ENCODE data around the gene NUP50.

NUP50 gene, protein sequence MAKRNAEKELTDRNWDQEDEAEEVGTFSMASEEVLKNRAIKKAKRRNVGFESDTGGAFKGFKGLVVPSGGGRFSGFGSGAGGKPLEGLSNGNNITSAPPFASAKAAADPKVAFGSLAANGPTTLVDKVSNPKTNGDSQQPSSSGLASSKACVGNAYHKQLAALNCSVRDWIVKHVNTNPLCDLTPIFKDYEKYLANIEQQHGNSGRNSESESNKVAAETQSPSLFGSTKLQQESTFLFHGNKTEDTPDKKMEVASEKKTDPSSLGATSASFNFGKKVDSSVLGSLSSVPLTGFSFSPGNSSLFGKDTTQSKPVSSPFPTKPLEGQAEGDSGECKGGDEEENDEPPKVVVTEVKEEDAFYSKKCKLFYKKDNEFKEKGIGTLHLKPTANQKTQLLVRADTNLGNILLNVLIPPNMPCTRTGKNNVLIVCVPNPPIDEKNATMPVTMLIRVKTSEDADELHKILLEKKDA

DNA sequence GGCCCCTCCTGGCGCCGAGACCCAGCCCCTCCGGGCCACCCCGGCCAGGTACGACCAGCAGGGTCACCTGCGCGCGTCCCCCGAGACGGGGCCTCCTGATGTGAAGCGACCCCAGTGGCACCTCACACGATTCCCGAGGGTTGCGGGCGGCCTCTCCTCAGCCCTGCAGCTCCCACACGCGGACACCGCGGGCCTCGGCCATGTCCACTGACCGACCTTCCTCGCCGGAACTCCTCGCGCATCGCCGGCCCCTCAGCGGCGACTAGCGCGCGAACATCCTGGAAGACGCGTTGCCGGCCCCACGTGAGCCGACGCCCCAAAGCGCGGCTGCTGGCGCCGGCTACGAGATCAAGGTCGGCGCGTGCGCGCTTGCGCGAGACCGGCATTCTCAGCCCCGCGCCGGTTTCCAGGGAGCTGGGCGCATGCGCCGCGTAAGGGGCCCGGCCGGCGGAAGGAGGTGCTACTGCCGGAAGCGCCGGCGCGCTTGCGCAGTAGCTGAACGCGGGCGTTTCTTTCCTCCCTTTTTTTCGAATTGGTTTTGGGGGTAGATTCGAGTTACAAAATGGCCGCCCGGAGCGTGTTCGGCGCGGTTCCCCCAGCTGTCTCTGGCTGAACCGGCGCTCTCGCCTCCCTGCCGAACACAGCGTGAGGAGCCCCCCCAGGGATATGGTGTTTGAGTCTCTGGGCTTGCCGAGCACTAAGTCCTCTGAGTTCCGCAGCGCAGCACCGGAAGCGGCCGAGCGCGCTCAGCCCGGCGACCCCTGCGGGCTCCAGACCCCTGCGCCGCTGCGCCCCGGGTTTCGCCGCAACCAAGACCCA is at the start of gene NUP50:
TSS of gene NUP50 (plus strand) at position 475 of the 819 bp plus-strand sequence. CDS start 4,253 bp downstream, outside the sequence.
- peak; percentile 84 to 85 for DNase-seq

DNA sequence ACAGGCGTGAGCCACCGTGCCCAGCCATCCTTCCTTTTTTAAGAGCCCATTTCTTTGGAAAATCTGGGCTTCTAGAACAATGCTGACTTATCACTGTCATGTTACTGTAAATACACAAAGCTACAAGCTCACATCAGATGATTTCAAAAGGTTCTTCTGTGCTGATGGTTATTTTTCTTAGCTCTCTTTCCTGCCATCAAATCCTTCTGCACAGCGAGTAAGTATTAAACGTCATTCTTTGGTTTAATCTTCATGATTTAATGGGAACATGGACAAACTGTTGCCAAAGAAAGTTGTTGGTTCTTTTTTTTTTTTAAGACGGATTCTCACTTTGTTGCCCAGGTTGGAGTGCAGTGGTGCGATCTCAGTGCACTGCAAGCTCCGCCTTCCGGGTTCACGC is 43.3 kb upstream of the NUP50 start:
- no peak for DNase-seq

DNA sequence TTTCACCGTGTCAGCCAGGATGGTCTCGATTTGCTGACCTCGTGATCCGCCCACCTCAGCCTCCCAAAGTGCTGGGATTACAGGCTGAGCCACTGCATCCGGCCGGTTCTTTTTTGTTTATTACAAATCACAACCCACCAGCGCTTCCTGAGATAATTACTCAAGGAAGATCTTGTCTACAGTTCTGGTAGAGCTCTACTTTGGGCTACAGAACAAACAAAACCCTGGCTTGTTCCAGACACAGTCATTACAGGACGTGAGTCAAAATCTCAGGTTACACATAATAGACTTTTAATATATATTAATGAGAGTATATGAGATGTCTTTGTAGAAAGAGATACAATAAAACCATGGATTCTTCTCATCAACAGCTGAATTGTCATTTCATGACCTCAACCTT is 42.8 kb upstream of the NUP50 start:
- no peak for DNase-seq

DNA sequence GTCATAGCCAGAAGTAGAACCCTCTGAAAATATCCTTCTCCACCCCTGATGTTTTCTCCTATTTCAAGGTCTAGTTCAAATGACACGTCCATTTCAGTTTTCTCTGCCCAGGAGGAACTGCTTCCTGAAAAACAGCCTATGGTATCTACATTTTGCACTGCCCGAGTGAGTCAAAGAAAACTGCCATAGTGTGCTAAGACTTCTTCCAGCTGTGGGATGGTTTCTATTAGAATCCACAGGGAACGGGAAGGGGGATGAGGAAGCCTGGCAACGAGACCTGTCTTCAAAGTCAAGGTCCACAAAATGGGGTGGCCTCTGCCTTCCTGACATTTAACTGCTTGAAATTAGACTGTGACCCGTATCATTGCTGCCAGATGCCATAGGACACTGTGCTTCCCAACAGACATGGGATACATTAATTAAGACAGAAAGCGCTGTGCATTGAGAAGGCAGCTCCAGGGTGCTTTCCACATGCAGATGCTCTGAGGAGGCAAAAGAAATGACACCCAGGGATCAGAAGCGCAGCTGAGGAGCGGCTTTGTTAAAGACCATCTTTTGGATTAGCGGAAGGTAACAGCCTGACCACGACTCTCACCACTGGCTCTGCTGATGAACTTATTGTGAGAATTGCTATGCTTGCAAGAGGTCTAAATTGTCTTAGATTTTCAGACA is 39.4 kb upstream of the NUP50 start:
- DNase-seq, result no peak

DNA sequence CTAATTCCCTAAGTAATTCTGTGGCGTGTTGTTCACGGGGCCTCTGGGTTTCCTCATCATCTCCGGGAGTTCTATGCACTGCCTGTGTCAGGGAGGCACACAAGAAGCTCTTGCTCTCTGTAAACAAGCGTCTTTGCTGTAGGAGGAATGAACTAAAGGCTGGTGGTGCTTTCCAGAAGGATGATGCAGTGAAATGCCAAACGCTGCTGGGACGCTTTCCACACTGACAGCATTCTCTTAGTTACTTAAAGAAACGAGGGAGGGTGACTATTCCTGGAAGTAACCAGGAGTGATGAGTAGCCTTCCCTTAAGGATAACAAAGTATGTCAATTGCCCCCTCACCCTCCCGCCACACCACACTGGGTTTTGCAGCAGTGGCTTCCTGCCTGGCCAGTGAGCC is 38.5 kb upstream of the NUP50 start:
- peak in 1 of 2 donors; percentile 2 for DNase-seq

DNA sequence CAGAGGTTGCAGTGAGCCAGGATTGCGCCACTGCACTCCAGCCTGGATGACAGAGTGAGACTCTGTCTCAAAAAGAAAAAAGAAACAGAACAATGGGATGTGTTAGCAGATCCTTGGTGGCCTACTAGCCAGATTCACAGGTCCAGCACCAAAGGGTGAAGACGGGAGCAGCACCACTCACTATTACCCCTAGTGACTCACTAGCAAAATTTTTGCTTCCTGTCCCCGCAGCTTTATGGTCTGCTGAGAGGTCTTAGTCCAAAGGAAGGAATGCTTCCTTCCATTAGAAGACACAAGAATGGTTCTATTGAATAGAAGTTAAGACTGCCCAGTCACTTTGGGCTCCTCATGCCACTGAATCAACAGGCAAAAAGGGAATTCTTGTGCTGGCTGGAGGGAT is 35.9 kb upstream of the NUP50 start:
- no peak for DNase-seq

DNA sequence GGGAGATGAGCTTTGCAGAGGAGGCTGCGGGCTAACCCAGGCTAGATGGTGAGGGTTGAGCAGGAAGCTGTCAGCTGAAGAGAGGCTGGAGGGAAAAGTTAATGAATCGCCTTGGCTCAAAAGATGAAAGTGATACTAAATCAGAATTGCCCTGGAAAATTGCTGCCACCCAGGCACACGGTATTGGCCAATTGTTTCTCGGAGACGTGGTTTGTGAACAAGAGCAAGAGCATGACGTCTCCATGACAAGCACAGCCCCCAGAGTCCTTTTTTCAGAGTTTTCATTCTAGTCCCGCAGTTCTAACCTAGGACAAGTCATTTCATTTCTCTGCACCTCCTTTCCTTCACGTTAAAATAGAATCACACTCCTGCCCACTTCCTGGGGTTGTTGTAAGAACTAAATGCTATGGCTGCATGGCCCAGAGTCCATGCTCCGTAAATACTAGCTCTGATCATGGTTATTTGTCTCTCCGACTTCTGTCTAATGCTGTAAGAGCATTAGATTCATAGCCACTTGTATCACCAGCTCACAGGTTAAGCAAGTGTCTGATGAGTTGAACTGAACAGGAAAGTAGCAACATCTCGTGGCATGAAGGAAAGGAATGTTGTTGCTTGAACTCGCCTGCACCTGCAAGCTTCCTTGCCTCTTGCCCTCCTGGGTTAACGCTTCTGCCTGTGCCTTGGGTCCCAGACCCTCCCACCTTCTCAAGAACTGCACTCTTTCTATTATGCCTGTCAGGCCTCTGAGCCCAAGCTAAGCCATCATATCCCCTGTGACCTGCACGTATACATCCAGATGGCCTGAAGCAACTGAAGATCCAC is 33.8 kb upstream of the NUP50 start:
- no peak for DNase-seq

DNA sequence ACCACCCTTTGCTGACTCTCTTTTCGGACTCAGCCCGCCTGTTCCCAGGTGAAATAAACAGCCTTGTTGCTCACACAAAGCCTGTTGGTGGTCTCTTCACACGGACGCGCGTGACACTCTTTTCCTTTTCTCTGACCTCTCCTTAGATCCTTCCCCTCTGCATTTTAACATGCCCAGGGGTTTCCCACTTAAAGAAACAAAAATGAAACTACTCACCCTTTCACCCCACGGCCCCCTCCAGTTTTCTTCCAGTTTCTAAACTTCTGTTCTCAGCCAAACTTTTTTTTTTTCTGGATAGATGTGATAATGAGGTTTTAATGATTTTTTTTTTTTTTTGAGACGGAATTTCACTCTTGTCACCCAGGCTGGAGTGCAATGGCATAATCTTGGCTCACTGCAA is 32.8 kb upstream of the NUP50 start:
- DNase-seq, result no peak

DNA sequence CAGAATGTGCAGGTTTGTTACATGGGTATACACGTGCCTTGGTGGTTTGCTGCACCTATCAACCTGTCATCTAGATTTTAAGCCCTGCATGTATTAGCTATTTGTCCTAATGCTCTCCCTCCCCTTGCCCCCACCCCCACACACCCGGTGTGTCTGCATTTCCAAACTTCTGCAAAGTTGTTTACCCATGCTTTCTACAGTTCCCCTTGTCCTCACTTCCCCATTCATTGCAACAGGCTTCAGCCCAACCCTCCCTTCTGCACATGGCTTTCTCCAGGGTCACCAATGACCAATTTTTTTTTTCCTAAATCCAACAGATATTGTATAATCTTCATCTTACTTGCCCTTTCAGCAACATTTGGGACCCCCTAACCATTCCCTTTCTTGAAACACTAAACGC is 32.0 kb upstream of the NUP50 start:
- DNase-seq, result peak in 1 of 2 donors; percentile 2

DNA sequence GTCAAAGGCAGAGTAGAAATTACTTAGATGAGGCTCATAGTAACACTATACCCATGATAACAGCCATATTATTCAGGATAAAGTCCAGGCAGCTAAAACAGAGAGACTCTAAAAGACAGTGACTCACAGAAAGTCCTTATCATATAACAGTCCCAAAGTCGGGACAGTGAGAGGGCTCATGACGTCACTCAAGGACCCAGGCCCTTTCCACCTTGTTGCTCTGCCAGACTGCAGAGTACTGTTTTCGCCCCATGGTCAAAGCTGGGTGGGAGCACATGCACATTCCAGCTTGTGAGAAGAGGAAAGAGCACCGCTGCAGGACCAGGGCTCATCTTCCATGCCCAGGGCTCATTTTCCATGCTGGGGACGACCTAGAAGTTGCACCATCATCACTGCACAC is 29.4 kb upstream of the NUP50 start:
- no peak for DNase-seq

DNA sequence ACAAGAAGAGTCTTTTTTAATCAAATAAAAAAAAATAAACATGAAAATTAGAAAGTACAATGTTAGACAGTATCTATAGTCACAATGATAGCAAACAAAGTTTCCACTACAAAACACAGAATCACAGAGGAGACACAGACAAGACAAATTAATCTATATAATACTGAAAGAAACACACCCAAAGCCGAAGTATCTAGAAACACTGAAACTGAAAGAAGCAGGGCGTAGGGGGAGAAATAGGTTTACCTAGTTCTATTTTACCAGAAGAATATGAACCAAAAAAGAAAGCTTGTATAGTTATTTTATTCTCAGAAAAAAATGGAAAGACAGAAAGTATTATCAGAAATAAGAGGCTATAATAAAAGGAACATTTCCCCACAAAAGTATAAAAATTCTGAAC is 27.1 kb upstream of the NUP50 start:
- no peak for DNase-seq

DNA sequence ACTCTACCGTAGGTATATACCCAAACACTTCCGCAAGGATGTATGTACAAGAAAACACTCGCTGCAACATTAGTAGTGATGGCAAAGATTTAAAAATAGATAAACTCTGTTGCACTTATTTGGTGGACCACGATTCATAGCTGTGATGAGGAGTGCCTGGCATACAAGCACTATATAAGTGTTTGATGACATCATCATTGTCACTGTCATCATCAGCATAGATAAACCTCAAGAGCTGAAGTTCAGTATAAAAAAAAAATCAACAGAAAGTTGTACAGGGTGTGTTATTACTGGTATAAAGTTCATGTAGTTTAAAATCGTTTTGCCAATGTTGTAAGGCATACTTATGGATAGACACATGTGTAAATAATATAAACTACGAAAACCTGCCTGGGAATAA is 24.0 kb upstream of the NUP50 start:
- DNase-seq, result no peak

DNA sequence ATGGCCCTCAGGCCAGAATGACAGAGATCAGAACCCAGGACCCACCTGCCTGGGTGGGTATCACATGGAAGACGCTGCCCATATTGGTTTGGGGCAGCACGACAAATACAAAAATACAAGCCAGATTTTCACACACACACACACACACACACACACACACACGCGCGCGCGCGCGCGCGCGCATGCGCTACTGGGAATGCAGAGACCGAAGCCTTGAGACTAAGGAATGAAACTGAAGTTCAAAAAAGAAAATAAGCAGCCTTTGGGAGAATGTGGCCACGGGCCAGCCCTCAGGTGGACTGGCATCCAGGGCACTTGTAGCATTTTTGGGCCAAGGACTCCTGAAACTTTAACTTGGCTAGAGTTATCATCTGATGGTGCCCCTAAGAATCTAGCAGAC is 21.3 kb upstream of the NUP50 start:
- DNase-seq, result no peak

DNA sequence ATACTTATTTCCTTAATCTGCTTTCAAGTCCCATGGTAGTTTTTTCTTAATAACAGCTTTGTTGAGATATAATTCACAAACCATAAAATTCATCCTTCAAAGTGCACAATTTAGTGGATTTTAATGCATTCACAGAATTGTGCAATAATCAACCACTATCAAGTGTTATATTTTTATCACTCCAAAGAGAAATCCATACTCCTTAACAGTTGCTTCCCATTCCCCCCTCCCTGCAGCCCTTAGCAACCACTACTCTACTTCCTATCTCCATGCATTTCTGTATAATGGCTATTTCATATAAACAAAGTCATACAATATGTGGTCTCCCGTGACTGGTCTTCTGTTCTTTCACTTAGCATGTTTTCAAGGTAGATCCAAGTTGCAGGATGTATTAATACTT is 18.8 kb upstream of the NUP50 start:
- no peak for DNase-seq

DNA sequence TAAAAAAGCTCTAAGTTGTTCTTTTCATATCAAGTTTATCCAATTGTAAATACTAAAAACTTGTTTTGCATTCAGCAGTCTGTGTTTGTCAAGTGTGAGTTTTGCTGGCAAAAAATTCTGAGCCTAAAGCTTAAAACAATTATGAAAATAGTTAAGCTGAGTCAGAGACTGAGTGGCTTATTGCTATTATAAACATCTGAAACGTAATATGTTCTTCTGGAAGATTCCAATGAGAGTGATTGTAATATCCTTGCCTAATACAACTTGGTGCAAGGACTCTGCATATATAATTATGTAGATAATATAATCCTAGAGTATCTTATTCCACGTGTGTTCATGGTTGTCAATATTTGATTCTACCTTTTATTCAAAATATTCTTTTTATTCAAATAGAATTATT is 14.1 kb upstream of the NUP50 start:
- DNase-seq, result no peak

DNA sequence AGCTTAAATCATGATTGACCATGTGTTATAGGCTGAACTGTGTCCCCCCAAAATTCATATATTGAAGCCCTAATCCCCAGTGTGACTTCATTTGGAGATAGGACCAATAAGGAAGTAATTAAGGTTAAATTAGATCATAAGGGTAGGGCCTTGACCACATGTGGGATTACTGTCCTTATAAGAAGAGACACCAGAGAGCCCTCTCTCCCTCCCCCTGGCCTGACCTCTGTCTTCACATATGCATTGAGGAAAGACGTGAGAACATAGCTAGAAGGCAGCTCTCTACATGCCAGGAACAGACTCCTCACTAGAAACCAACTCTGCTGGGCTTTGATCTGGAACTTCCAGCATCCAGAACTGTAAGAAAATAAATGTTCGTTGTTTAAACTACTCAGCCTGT is 13.6 kb upstream of the NUP50 start:
- DNase-seq, result no peak

DNA sequence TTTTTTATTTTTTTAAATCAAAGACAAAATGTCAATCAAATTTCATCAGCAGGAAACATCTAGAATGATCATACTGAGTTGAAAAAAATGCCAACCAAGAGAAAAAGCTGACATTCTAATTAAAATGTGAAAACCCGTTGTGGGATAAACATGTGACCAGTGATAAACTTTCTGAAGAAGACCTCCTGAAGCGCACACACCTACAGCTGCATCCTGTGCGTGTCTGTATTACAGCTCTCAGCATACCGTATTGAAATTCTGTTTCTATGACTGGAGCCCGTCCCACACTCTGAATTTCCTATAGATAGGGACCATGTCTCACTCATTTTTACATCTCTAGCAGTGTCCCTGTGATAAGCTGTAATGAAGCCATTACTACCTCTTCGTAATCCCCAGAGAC is 12.2 kb upstream of the NUP50 start:
- DNase-seq, result no peak

DNA sequence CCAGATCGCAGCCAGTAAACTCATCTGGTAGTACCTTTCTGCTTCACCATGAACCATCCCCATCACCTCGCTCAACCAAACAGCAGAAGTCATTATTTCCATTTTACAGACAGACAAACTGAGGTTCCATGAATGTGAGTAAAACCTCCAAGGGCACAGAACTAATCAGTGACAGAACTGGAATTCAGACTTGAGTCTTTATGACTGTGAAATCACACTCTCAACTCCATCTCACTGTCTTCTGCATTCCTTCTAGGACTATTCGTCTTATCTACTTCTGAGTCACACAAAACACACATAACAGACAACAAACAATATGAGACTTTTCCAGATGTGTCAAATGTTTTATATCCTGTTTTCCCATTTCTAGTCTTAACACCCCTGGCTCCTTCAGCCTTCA is 9.3 kb upstream of the NUP50 start:
- no peak for DNase-seq

DNA sequence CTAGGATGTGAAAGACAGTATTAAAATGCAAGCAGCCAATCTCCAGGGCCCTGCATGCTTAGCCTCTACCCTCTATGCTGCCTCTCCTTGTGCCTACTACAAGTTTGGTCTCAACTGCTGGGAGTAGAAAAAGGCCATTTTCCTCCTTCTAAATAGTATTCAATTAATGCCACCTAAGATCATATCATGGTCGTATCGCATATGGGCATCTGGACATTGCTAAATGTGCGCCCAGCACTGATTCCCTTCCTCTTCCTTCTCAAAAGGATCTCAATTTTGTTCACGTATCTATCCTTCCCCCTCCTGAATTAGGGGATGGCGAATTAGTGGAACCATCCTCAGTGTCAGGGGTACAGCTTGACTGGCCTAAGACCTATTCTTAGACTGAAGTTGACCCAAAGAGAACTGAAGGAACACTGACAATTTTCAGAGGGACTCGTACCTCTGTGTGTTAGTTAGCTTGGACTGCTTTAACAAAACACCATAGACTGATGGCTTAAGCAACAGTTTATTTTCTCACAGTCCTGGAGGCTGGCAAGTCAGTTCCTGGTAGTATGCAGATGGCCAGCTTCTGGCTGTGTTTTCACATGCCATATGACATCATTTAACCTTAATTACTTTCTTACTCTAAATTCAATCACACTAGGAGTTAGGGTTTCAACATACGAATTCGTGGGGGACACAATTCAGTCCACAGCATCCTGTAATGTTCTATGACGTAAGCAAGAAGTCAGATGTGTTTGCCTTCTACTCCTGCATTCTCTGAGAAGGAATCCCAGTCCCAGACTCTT is 8.5 kb upstream of the NUP50 start:
- no peak for DNase-seq

DNA sequence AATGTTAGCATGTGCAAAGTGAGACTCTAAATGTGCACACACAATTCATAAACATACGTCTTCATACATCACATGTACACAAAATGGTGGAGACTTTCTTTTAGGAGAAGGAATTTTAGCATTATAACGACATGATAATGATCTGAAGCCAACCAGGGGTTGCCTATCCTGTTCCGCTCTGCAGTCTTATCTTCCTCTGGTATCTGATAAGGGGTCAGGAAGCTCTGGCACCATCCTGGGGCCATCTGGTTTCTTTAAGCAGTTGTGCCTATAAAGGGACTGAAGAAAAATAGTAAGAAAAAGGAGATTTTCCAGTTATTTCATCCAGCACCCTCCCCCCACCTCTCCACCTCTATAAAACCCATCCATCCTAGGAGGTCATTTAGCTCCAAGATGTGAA is 5.8 kb upstream of the NUP50 start:
- DNase-seq, result no peak

DNA sequence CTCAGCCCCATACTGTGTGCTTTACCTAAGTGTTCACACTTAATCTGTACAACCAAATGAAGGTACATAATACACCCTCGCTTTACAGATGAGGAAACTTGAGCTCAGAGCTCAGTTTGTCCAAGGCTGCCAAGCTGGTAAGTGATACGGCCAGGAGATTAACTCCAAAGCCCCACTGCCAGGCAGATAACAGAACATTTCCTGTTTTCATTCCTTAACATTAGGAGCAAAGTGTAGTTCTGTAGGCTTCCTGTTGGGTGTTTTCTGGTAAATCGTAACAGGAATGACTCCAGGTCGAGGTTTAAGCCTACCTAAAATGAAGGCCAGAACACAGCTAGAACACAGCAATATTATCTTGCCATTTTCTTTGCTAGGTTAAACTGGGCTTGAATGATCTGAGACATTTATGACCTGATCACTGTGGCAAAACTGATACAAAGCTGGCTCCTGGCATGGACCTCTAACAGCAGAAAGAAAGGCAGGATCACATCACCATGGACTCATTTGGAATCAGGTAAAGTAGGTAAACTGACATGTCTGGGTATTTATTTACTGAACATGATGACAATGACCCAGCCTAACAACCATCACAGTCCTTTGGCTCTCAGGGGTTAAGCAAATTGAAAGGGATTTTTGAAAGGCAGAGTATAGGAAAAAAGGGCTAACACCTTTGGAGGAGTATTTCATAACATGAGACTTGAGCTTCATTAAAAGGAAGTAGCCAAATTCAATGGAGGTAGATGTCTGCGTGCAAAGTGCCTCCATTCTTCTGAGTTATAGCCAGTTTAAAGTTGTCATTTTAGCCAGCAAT is 3.9 kb upstream of the NUP50 start:
- DNase-seq, result no peak
